Heart left ventricle (tissue), 16 donors: ENCODE measurements around the gene YIPF6. TPM values are rescaled to one million over a fixed set of nuclear protein-coding genes. Genes with fewer than 3 reads are reported as not detected.
"Not testable (repeated sequence)": the region's sequence is repeated elsewhere in the genome, so short reads cannot be mapped to it uniquely, and the experiment has no call there.

Source experiments
- ATAC-seq, 4 donors: fragments of 200-7000 bp; cut with Tn5 transposase; one replicate each; pipeline ENCODE4 v1.9.1; 2020 to 2022; ENCODE audit warnings: moderate library complexity in 4 of 4, mild to moderate bottlenecking in 3 of 4, moderate number of reproducible peaks in 1 of 4
- DNase-seq, 5 donors: peaks; one replicate each; pipeline ENCODE4 v3.0.0-alpha.2; 2020
- H3K27ac ChIP-seq, 12 donors: fragments of 200-600 bp; sonication (generic) in 4 of 12; one replicate each; pipeline versions ENCODE4 v1.5.0 to v1.8.0; 2016 to 2022; ENCODE audit warnings: mild to moderate bottlenecking in 2 of 12
- H3K27me3 ChIP-seq, 9 donors: fragments of 200-600 bp; sonication (generic) in 2 of 9; one replicate each; pipeline versions ENCODE4 v1.5.1 to v1.8.0; 2016 to 2022; ENCODE audit warnings: mild to moderate bottlenecking in 3 of 9
- H3K36me3 ChIP-seq, 9 donors: fragments of 200-600 bp; sonication (generic) in 2 of 9; one replicate each; pipeline versions ENCODE4 v1.5.0 to v1.8.0; 2018 to 2022; ENCODE audit warnings: mild to moderate bottlenecking in 2 of 9
- H3K4me1 ChIP-seq, 12 donors: fragments of 200-600 bp; sonication (generic) in 4 of 12; one replicate each; pipeline versions ENCODE4 v1.5.0 to v1.8.0; 2016 to 2022; ENCODE audit warnings: mild to moderate bottlenecking in 3 of 12
- H3K4me3 ChIP-seq, 12 donors: fragments of 200-600 bp; sonication (generic) in 4 of 12; one replicate each; pipeline versions ENCODE4 v1.5.0 to v1.8.0; 2017 to 2022; ENCODE audit warnings: mild to moderate bottlenecking in 9 of 12, moderate library complexity in 4 of 12
- H3K9me3 ChIP-seq, 12 donors: fragments of 200-600 bp; sonication (generic) in 4 of 12; one replicate each; pipeline versions ENCODE4 v1.5.0 to v1.8.0; 2016 to 2022; ENCODE audit warnings: mild to moderate bottlenecking in 1 of 12
- CTCF ChIP-seq, 12 donors: fragments of 200-600 bp; sonication (generic) in 4 of 12; IDR thresholded peaks; one replicate each; pipeline versions ENCODE4 v1.5.0 to v1.8.0; 2018 to 2022; ENCODE audit warnings: antibody characterized with exemption in 12 of 12, mild to moderate bottlenecking in 5 of 12
- POLR2A ChIP-seq, 2 donors: fragments of 450-650 bp; IDR thresholded peaks; one replicate each; pipeline ENCODE4 v1.6.1; 2017; ENCODE audit warnings: antibody characterized with exemption in 2 of 2, mild to moderate bottlenecking in 2 of 2, moderate library complexity in 2 of 2
- WGBS, 4 donors: extraction: QIAGEN DNeasy Blood & Tissue Kit in 2 of 4; methylation state at CpG; one replicate each; pipeline versions ENCODE4 v1.1.5 to v1.1.7; 2013 to 2018; 5-methylcytosine and 5-hydroxymethylcytosine counted together
- intact Hi-C, 10 donors: fragments of 100-400 bp; cut with DNase I; formaldehyde crosslinking; loops; one replicate each; pipeline versions ENCODE4 v1.11.1 to v1.14.2; 2022
- polyA plus RNA-seq, 2 donors: library from polyadenylated mRNA; stranded (reverse); fragments of 200-250 nt; gene quantifications; one replicate each; pipeline ENCODE4 v1.2.3, GENCODE V29; 2013
- total RNA-seq, 9 donors: library from RNA; depleted of rRNA in 2 of 9; stranded (reverse); fragments of >200 nt in 2 of 9; fragmentation: NEBNext Ultra II Directional in 3 of 9; extraction: Animal tissue kit (Norgen Biotek cat#: 25700) in 3 of 9; gene quantifications; one replicate each; pipeline versions ENCODE4 v1.1.0 to v1.2.4, GENCODE V29; 2016 to 2023
- donor health status: ischemic (EF 13 %, LVEDD 7.1; RV severe dilation, severe dysfunction).
- donor health status: healthy with polysubstance abuse.
- donor health status: DM: no; HTN: yes; CAD: no.
- donor health status: DM: no; HTN: no; CAD: no.
- donor health status: ischemic (EF 25% LVEDD 6.9; RV normal size, moderate dysfunction).
- donor health status: ischemic (EF 25% LVEDD 5.7; RV mildly dilated, moderate dysfunction).
- donor health status: healthy.
- donor health status: DM: yes; HTN: yes; CAD: no.
- donor health status: ischemic (EF 35%, LVEDD 5.7; RV mildly dilated, moderate dysfunction).
- donor health status: nonischemic (EF 11% LVEDD 7.7; RV severe dilation, severe dysfunction).
- donor health status: DM: yes; HTN: yes; CAD: no.
- donor health status: PGD.
- donor health status: ischemic (EF 29% LVEDD 5.4; RV normal size, mild dysfunction).
- donor health status: nonischemic (EF 23%, LVEDD 6.1; RV moderate dilation, normal function).

The YIPF6 gene
- total and polyA plus RNA-seq, 11 donors: 8.6 to 35.2 (median 30.1) TPM

GRCh38 chrX:68506649-68507048 is 7.8 kb downstream of the YIPF6 start:
- Histone ChIP-seq H3K4me3 (no peak overlapping the region), H3K9me3 (no peaks in the 10 kb centered on the region), H3K4me1 (peaks cover 0 to 29% (median 0%) of the 10 kb centered on the region in 12 donors), H3K27me3 (peaks cover 0 to 4% (median 0%) of the 10 kb centered on the region in 9 donors), H3K27ac (peak overlapping the region in 1 of 12 donors; percentile 49), H3K36me3 (peaks cover 0 to 12% (median 6%) of the 10 kb centered on the region in 9 donors)
- ATAC-seq (peak in 3 of 4 donors; percentile 48 to 65 (median 56)), DNase-seq (no peak)
- WGBS, 4 donors: 31 to 54% (median 41%) methylated on average over 2 of the region's 2 CpGs
- TF ChIP-seq POLR2A (IDR thresholded peaks at IDR 0.05): no peak
- TF ChIP-seq CTCF (IDR thresholded peaks at IDR 0.05): no peak
- intact Hi-C loops: loop anchor here in 1 of 10 donors (10.0 kb wide), 1 partner anchor 308 kb away; no protein-coding TSS in a partner anchor

DNA sequence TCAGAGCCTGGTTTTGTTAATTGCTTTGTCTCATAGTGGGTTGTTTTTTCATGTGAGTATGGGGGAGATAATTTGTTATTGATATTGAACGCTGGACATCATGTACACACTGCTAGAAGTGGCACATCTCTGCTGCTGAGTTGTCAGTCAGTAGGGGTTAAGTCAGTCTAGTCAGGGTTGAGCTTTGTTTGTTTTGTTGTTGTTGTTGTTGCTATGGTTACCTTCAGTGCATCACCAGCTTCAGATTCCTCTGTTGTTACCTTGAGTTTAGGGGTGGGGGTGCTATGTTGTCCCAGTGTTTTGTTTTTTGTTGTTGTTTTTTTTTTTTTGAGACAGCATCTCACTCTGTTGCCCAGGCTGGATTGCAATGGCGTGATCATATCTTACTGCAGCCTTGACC is 9.9 kb downstream of the YIPF6 start:
- H3K4me3 ChIP-seq: no peak overlapping the region
- TF ChIP-seq CTCF (IDR thresholded peaks at IDR 0.05) (no peak), POLR2A (IDR thresholded peaks at IDR 0.05) (no peak)
- peaks cover 0 to 23% (median 0%) of the 10 kb centered on the region in 12 donors for H3K4me1 ChIP-seq
- H3K27me3 ChIP-seq: peaks cover 0 to 4% (median 0%) of the 10 kb centered on the region in 9 donors
- no peaks in the 10 kb centered on the region for H3K9me3 ChIP-seq
- intact Hi-C loops: loop anchor here in 1 of 10 donors (10.0 kb wide), 1 partner anchor 306 kb away; no protein-coding TSS in a partner anchor
- ATAC-seq (peak in 1 of 4 donors; percentile 14), DNase-seq (no peak)
- H3K27ac ChIP-seq: no peak overlapping the region
- peaks cover 0 to 32% (median 25%) of the 10 kb centered on the region in 9 donors for H3K36me3 ChIP-seq
- WGBS, 4 donors: 40 to 69% (median 51%) methylated on average over 2 of the region's 2 CpGs

DNA sequence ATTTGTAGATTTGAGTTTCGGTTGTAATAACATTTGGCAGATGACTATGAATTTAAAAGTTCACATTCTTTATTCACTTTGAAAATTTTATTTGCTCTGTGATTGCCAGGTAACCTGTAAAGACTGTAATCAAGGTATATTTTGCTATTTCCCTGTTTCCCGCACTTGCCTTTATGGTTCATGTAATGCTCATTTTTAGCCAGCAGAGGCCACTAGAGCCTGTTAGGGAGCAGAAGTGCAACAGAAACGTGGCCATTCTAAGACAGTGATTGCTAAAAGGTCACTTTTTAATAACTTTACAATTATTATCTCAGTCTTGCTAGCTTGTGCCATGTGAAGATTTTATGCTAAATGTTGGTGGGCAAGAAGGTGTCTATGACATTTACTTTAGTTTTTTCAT is 12.4 kb downstream of the YIPF6 start:
- no peak overlapping the region for H3K27ac ChIP-seq
- peaks cover 0 to 4% (median 0%) of the 10 kb centered on the region in 9 donors for H3K27me3 ChIP-seq
- DNase-seq (peak in 2 of 5 donors; percentile 13 to 17), ATAC-seq (peak in 2 of 4 donors; percentile 51 to 56)
- peaks cover 0 to 21% (median 0%) of the 10 kb centered on the region in 12 donors for H3K4me1 ChIP-seq
- intact Hi-C loops: loop anchor here in 9 of 10 donors (2.0 to 10.0 kb wide), 6 partner anchors 201 to 298 kb away; no protein-coding TSS in a partner anchor
- H3K9me3 ChIP-seq: no peaks in the 10 kb centered on the region
- peaks cover 0 to 53% (median 43%) of the 10 kb centered on the region in 9 donors for H3K36me3 ChIP-seq
- no peak overlapping the region for H3K4me3 ChIP-seq
- 13 to 26% (median 20%) methylated on average over 3 of the region's 3 CpGs for WGBS, 4 donors
- no peak for TF ChIP-seq POLR2A (IDR thresholded peaks at IDR 0.05)
- TF ChIP-seq CTCF (IDR thresholded peaks at IDR 0.05): peak; percentile 63 to 93 (median 69)

DNA sequence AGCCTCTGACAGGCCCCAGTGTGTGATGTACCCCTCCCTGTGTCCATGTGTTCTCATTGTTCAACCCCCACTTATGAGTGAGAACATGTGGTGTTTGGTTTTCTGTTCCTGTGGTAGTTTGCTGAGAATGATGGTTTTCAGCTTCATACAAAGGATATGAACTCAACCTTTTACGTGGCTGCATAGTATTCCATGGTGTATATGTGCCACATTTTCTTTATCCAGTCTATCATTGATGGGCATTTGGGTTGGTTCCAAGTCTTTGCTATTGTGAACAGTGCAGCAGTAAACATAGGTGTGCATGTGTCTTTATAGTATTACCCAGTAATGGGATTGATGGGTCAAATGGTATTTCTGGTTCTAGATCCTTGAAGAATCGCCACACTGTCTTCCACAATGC is 25.8 kb downstream of the YIPF6 start:
- not testable (repeated sequence) for H3K4me3 ChIP-seq, H3K4me1 ChIP-seq, H3K27ac ChIP-seq, H3K27me3 ChIP-seq, ATAC-seq, DNase-seq, H3K9me3 ChIP-seq
- 63 to 98% (median 89%) methylated on average over 2 of the region's 2 CpGs for WGBS, 4 donors
- intact Hi-C loops: loop anchor here in 1 of 10 donors (10.0 kb wide), 1 partner anchor 280 kb away; no protein-coding TSS in a partner anchor
- H3K36me3 ChIP-seq: peaks cover 0 to 83% (median 66%) of the 10 kb centered on the region in 9 donors
